GM18519 (cell line): ENCODE data around the gene TMEM108.
A peak's percentile ranks its signal among the peaks of the same experiment; 100 is the strongest.

ENCODE experiments used
- ATAC-seq: cut with Tn5 transposase; IDR thresholded peaks from one replicate; pipeline ENCODE4 v1.9.1; 2021; ENCODE audit warnings: mild to moderate bottlenecking, moderate library complexity; ENCODE audit not compliant: unreplicated experiment, low FRiP score

Gene TMEM108

GRCh38 chr3:133375403-133375745 lies 337.2 kb downstream of the TMEM108 start:
- ATAC-seq, result no peak

DNA sequence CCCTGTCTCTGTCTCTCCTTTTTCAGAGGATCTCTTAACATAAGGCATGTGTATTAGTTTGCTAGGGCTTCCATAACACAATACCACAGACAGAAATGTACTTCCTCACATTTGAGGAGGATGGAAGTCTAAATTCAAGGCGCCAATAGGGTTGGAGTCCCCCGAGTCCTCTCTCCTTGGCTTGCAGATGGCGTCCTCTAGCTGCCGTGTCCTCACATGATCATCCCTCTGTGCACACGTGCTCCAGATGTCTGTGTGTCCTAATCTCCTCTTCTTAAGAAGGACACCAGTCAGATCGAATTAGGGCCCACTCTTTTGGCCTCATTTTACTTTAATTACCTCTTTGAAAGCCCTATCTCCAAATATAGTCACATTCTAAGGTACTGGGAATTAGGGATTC lies 338.6 kb downstream of the TMEM108 start:
- ATAC-seq, result no peak

DNA sequence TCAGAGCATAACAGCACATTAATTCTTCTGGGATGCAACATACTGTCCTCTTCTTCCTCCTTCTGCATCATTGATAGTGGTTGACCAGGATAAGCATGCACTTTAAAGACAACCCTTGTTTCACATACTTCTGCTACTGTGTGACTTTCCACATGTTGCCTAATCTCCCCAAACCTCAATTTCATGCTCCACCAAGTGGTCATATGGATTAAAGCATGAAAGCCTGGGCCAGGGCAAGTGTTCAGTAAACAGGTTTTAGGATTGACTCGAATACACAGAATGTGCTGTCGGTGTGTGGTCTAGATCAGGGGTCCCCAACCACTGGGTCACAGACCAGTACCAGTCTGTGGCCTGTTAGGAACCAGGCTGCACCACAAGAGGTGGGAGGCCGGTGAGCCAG lies 339.2 kb downstream of the TMEM108 start:
- no peak for ATAC-seq

GRCh38 chr3:133379926-133380325 lies 341.7 kb downstream of the TMEM108 start:
- ATAC-seq, result no peak

DNA sequence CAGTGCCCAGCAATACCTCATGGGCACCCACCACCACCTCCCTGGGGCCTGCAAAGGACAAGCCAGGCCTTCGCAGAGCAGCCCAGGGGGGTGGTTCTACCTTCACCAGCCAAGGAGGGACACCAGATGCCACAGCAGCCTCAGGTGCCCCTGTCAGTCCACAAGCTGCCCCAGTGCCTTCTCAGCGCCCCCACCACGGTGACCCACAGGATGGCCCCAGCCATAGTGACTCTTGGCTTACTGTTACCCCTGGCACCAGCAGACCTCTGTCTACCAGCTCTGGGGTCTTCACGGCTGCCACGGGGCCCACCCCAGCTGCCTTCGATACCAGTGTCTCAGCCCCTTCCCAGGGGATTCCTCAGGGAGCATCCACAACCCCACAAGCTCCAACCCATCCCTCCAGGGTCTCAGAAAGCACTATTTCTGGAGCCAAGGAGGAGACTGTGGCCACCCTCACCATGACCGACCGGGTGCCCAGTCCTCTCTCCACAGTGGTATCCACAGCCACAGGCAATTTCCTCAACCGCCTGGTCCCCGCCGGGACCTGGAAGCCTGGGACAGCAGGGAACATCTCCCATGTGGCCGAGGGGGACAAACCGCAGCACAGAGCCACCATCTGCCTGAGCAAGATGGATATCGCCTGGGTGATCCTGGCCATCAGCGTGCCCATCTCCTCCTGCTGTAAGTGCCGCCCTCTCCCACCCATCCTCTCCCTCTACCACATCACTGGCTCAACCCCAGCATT lies 342.5 kb downstream of the TMEM108 start:
- ATAC-seq, result no peak

DNA sequence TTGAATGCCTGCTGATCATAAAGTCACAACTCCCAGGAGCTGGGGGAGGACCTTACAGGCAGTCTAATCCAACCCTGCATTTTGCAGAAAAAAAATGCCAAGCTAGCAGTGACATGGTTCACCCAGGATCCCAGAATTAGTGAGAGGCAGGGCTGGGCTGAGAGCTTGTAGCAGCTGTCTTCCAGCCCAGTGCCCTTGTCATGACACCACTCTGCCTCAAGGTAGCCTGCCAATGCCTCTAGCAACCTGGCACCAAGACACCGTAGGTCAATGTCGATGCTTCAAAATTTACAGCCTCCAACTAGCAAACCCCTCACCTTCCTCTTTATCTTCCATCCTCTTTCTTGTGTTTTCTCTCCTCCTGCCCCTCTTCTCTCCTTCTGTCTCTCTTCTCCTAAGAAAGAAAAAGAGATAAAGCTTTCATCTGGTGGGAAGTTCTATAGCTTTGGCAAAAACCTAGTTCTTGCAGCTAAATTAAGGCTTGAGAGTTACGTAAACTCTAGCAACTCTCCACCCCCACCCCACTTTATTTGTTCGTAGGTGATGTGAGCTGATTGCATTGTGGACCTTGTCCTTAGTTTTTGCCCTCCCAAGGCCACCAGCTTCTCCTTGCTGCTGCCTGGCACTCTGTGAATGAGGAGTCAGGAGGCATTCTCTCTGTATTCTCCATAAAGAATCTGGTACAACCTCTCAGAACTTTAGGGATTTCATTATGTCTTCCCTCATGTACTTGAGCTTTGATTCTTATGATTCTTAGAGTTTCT lies 343.3 kb downstream of the TMEM108 start:
- no peak for ATAC-seq

GRCh38 chr3:133383175-133383574 lies 345.0 kb downstream of the TMEM108 start:
- no peak for ATAC-seq

GRCh38 chr3:133383741-133384140 lies 345.6 kb downstream of the TMEM108 start:
- no peak for ATAC-seq

GRCh38 chr3:133384331-133385027 lies 346.3 kb downstream of the TMEM108 start:
- ATAC-seq, result peak; percentile 64

GRCh38 chr3:133386876-133387275 lies 348.7 kb downstream of the TMEM108 start:
- no peak for ATAC-seq

DNA sequence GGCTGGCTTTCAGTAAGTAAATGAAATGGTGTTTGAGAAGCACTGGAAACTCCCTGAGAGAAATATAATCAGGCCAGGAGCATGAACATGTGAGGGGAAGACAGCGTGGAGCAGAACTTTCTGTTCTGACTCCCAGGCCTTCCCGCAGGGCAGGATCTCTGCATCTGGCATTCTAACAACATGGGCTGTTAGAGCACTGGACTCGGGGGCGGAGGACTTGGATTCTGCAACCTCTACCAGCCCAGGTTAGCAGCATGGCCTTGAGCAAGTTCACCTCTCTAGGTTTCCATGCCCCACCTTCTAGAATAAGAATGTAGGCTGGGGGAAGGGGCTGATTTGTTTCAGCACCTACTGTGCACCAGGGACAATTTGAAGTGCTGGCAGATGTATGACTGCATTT lies 349.1 kb downstream of the TMEM108 start:
- ATAC-seq, result no peak

DNA sequence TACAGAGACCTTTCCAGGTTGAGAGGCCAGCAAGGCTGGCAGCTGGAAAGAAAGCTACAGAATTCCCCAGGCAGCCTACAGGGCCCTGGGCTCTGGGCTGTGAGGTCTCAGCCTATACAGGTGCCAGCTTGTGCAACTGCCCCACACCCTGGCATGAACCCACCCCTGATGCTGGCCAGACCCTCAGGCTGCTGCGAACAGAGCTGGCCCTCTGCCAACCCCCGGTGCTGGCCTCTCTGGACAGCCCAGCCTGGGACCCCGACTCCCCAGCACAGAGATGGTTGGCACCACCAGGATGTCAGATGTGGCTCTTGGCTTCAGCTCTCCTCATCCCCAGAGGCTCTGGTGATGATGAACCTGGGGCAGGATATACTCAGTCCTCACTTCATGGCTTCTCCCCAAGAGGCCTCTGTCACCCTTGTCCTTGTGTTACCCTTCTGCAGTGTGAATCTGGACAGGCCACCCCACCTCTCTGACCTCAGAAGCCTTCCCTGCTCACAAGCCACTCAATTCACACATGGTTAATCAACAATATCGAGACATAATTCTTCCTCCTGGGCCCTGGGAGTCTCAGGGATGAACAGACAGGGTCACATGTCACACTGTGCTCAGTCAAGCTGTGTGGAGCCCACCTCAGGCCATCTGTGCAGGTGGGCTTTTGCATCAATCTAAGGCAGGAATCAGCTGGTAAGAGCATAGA lies 350.7 kb downstream of the TMEM108 start:
- no peak for ATAC-seq

GRCh38 chr3:133390715-133391114 lies 352.5 kb downstream of the TMEM108 start:
- ATAC-seq, result no peak

DNA sequence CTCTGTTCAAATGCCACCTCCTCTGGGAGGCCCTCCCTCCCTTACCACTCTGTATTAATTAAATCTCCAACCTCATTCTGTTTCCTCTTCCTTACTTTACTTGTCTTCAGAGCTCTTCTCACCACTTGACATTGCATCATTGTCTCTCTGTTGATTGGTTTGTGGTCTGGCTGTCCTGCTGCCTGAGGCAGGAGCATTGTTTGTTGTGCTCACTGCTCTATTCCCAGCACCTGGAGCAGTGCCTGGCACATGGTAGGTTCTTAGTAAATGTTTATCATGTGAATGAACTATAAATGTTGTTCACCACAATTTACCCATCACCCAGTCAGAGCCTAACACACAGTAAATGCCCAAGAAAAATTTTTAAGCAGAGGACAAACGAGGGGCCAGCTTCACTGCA lies 355.0 kb downstream of the TMEM108 start:
- ATAC-seq, result no peak

GRCh38 chr3:133393691-133394474 lies 355.7 kb downstream of the TMEM108 start:
- no peak for ATAC-seq

- ATAC-seq, result no peak
Measured at GRCh38 chr3:133394561-133395311, 356.5 kb downstream of the TMEM108 start.

- no peak for ATAC-seq
Measured at GRCh38 chr3:133396906-133397305, 358.7 kb downstream of the TMEM108 start.

DNA sequence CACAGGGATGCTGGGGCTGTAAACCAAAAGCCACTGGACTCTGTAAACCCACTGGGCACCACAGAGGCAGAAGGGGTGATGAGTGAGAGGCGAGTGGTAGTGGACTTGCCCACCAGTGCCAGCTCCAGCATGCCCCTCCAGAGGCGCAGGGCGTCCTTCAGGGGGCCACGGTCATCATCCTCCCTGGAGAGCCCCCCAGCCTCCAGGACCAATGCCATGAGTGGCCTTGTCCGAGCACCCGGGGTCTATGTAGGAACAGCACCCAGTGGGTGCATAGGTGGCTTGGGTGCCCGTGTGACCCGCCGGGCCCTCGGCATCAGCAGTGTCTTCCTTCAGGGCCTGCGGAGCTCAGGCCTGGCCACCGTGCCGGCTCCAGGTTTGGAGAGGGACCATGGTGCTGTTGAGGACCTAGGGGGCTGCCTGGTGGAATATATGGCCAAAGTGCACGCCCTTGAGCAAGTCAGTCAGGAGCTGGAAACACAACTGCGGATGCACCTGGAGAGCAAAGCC lies 361.9 kb downstream of the TMEM108 start, which contains the start of gene BFSP2:
BFSP2 (plus strand) TSS at position 51 of the 510 bp plus-strand sequence; CDS start at position 79, 28 bp downstream.
- ATAC-seq, result no peak
